Measurements from ENCODE around the gene PPA1.
"Not testable (repeated sequence)": the region's sequence is repeated elsewhere in the genome, so short reads cannot be mapped to it uniquely, and the experiment has no call there.

PPA1 gene

GRCh38 chr10:70267161-70267933 is 34.1 kb upstream of the PPA1 start:
- no peaks in the 10 kb centered on the region; the same call in 1 of the 2 replicates for H3K27me3 ChIP-seq (ENCODE audit: control insufficient read depth, insufficient read depth, low read length)
- H3K27ac ChIP-seq (ENCODE audit: low read depth, low read length): no peak overlapping the region
- no peaks in the 10 kb centered on the region for H3K36me3 ChIP-seq (ENCODE audit: control insufficient read depth, insufficient read depth, low read length)
- no peak overlapping the region for H3K9ac ChIP-seq (ENCODE audit: low read length)
- 0 out of 2 replicates have a peak, but pooled peaks cover 2% of the 10 kb centered on the region for H3K9me3 ChIP-seq (ENCODE audit: control insufficient read depth, insufficient read depth, low read depth, low read length)
- no peak overlapping the region for H3K4me3 ChIP-seq (ENCODE audit: low read depth, low read length)
- no peaks in the 10 kb centered on the region for H3K4me1 ChIP-seq (ENCODE audit: control insufficient read depth, insufficient read depth, low read length)

GRCh38 chr10:70266701-70267100 is 33.5 kb upstream of the PPA1 start:
- H3K27ac ChIP-seq (ENCODE audit: low read depth, low read length): no peak overlapping the region
- no peak overlapping the region for H3K4me3 ChIP-seq (ENCODE audit: low read depth, low read length)
- H3K27me3 ChIP-seq (ENCODE audit: control insufficient read depth, insufficient read depth, low read length): no peaks in the 10 kb centered on the region; the same call in 1 of the 2 replicates
- H3K9me3 ChIP-seq (ENCODE audit: control insufficient read depth, insufficient read depth, low read depth, low read length): 0 out of 2 replicates have a peak, but pooled peaks cover 2% of the 10 kb centered on the region
- H3K4me1 ChIP-seq (ENCODE audit: control insufficient read depth, insufficient read depth, low read length): no peaks in the 10 kb centered on the region
- H3K9ac ChIP-seq (ENCODE audit: low read length): no peak overlapping the region
- no peaks in the 10 kb centered on the region for H3K36me3 ChIP-seq (ENCODE audit: control insufficient read depth, insufficient read depth, low read length)

GRCh38 chr10:70266056-70266455 is 32.8 kb upstream of the PPA1 start:
- no peak overlapping the region for H3K4me3 ChIP-seq (ENCODE audit: low read depth, low read length)
- H3K27ac ChIP-seq (ENCODE audit: low read depth, low read length): no peak overlapping the region
- no peaks in the 10 kb centered on the region for H3K36me3 ChIP-seq (ENCODE audit: control insufficient read depth, insufficient read depth, low read length)
- 0 out of 2 replicates have a peak, but pooled peaks cover 4% of the 10 kb centered on the region for H3K9me3 ChIP-seq (ENCODE audit: control insufficient read depth, insufficient read depth, low read depth, low read length)
- H3K27me3 ChIP-seq (ENCODE audit: control insufficient read depth, insufficient read depth, low read length): no peaks in the 10 kb centered on the region; the same call in 1 of the 2 replicates
- no peaks in the 10 kb centered on the region for H3K4me1 ChIP-seq (ENCODE audit: control insufficient read depth, insufficient read depth, low read length)
- H3K9ac ChIP-seq (ENCODE audit: low read length): no peak overlapping the region

GRCh38 chr10:70265032-70265689 is 31.9 kb upstream of the PPA1 start:
- Histone ChIP-seq H3K36me3 (ENCODE audit: control insufficient read depth, insufficient read depth, low read length) (no peaks in the 10 kb centered on the region), H3K27me3 (ENCODE audit: control insufficient read depth, insufficient read depth, low read length) (no peaks in the 10 kb centered on the region; the same call in 1 of the 2 replicates), H3K27ac (ENCODE audit: low read depth, low read length) (no peak overlapping the region), H3K4me1 (ENCODE audit: control insufficient read depth, insufficient read depth, low read length) (no peaks in the 10 kb centered on the region), H3K9ac (ENCODE audit: low read length) (no peak overlapping the region), H3K9me3 (ENCODE audit: control insufficient read depth, insufficient read depth, low read depth, low read length) (0 out of 2 replicates have a peak, but pooled peaks cover 5% of the 10 kb centered on the region), H3K4me3 (ENCODE audit: low read depth, low read length) (no peak overlapping the region)

- H3K36me3 ChIP-seq (ENCODE audit: control insufficient read depth, insufficient read depth, low read length): no peaks in the 10 kb centered on the region
- H3K9ac ChIP-seq (ENCODE audit: low read length): no peak overlapping the region
- no peaks in the 10 kb centered on the region for H3K27me3 ChIP-seq (ENCODE audit: control insufficient read depth, insufficient read depth, low read length)
- H3K27ac ChIP-seq (ENCODE audit: low read depth, low read length): no peak overlapping the region
- no peaks in the 10 kb centered on the region for H3K4me1 ChIP-seq (ENCODE audit: control insufficient read depth, insufficient read depth, low read length)
- no peak overlapping the region for H3K4me3 ChIP-seq (ENCODE audit: low read depth, low read length)
- H3K9me3 ChIP-seq (ENCODE audit: control insufficient read depth, insufficient read depth, low read depth, low read length): 0 out of 2 replicates have a peak, but pooled peaks cover 5% of the 10 kb centered on the region
Measured at GRCh38 chr10:70260734-70261133, 27.5 kb upstream of the PPA1 start.

- no peaks in the 10 kb centered on the region for H3K27me3 ChIP-seq (ENCODE audit: control insufficient read depth, insufficient read depth, low read length)
- no peaks in the 10 kb centered on the region for H3K4me1 ChIP-seq (ENCODE audit: control insufficient read depth, insufficient read depth, low read length)
- no peak overlapping the region for H3K9ac ChIP-seq (ENCODE audit: low read length)
- H3K9me3 ChIP-seq (ENCODE audit: control insufficient read depth, insufficient read depth, low read depth, low read length): 0 out of 2 replicates have a peak, but pooled peaks cover 5% of the 10 kb centered on the region
- H3K4me3 ChIP-seq (ENCODE audit: low read depth, low read length): no peak overlapping the region
- H3K27ac ChIP-seq (ENCODE audit: low read depth, low read length): no peak overlapping the region
- H3K36me3 ChIP-seq (ENCODE audit: control insufficient read depth, insufficient read depth, low read length): no peaks in the 10 kb centered on the region
Measured at GRCh38 chr10:70260259-70260658, 27.0 kb upstream of the PPA1 start.

GRCh38 chr10:70258216-70258615 is 25.0 kb upstream of the PPA1 start:
- H3K27ac ChIP-seq (ENCODE audit: low read depth, low read length): no peak overlapping the region
- 0 out of 2 replicates have a peak, but pooled peaks cover 5% of the 10 kb centered on the region for H3K9me3 ChIP-seq (ENCODE audit: control insufficient read depth, insufficient read depth, low read depth, low read length)
- H3K36me3 ChIP-seq (ENCODE audit: control insufficient read depth, insufficient read depth, low read length): no peaks in the 10 kb centered on the region
- H3K27me3 ChIP-seq (ENCODE audit: control insufficient read depth, insufficient read depth, low read length): no peaks in the 10 kb centered on the region
- no peak overlapping the region for H3K4me3 ChIP-seq (ENCODE audit: low read depth, low read length)
- no peaks in the 10 kb centered on the region for H3K4me1 ChIP-seq (ENCODE audit: control insufficient read depth, insufficient read depth, low read length)
- H3K9ac ChIP-seq (ENCODE audit: low read length): no peak overlapping the region

- not testable (repeated sequence) for H3K9ac ChIP-seq (ENCODE audit: low read length); H3K4me3 ChIP-seq (ENCODE audit: low read depth, low read length); H3K27me3 ChIP-seq (ENCODE audit: control insufficient read depth, insufficient read depth, low read length); H3K9me3 ChIP-seq (ENCODE audit: control insufficient read depth, insufficient read depth, low read depth, low read length); H3K36me3 ChIP-seq (ENCODE audit: control insufficient read depth, insufficient read depth, low read length); H3K27ac ChIP-seq (ENCODE audit: low read depth, low read length); H3K4me1 ChIP-seq (ENCODE audit: control insufficient read depth, insufficient read depth, low read length)
Measured at GRCh38 chr10:70257816-70258215, 24.6 kb upstream of the PPA1 start.

GRCh38 chr10:70256463-70256862 is 23.2 kb upstream of the PPA1 start:
- Histone ChIP-seq H3K36me3 (ENCODE audit: control insufficient read depth, insufficient read depth, low read length) (no peaks in the 10 kb centered on the region), H3K9me3 (ENCODE audit: control insufficient read depth, insufficient read depth, low read depth, low read length) (0 out of 2 replicates have a peak, but pooled peaks cover 3% of the 10 kb centered on the region), H3K27ac (ENCODE audit: low read depth, low read length) (no peak overlapping the region), H3K9ac (ENCODE audit: low read length) (no peak overlapping the region), H3K4me1 (ENCODE audit: control insufficient read depth, insufficient read depth, low read length) (no peaks in the 10 kb centered on the region), H3K4me3 (ENCODE audit: low read depth, low read length) (no peak overlapping the region), H3K27me3 (ENCODE audit: control insufficient read depth, insufficient read depth, low read length) (no peaks in the 10 kb centered on the region)

GRCh38 chr10:70255329-70256299 is 22.4 kb upstream of the PPA1 start:
- no peaks in the 10 kb centered on the region for H3K9me3 ChIP-seq (ENCODE audit: control insufficient read depth, insufficient read depth, low read depth, low read length)
- no peak overlapping the region for H3K27ac ChIP-seq (ENCODE audit: low read depth, low read length)
- H3K9ac ChIP-seq (ENCODE audit: low read length): no peak overlapping the region
- H3K27me3 ChIP-seq (ENCODE audit: control insufficient read depth, insufficient read depth, low read length): no peaks in the 10 kb centered on the region
- no peaks in the 10 kb centered on the region for H3K36me3 ChIP-seq (ENCODE audit: control insufficient read depth, insufficient read depth, low read length)
- H3K4me1 ChIP-seq (ENCODE audit: control insufficient read depth, insufficient read depth, low read length): no peaks in the 10 kb centered on the region
- H3K4me3 ChIP-seq (ENCODE audit: low read depth, low read length): no peak overlapping the region
